RKO (cell line): ENCODE data around the gene BCL2L11.
"Not testable (repeated sequence)": the region's sequence is repeated elsewhere in the genome, so short reads cannot be mapped to it uniquely, and the experiment has no call there.

Source experiments
- DNase-seq: peaks from one replicate; pipeline ENCODE4 v3.0.0-alpha.2; 2016; ENCODE audit warnings: low spot score

The BCL2L11 gene, protein sequence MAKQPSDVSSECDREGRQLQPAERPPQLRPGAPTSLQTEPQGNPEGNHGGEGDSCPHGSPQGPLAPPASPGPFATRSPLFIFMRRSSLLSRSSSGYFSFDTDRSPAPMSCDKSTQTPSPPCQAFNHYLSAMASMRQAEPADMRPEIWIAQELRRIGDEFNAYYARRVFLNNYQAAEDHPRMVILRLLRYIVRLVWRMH

DNA sequence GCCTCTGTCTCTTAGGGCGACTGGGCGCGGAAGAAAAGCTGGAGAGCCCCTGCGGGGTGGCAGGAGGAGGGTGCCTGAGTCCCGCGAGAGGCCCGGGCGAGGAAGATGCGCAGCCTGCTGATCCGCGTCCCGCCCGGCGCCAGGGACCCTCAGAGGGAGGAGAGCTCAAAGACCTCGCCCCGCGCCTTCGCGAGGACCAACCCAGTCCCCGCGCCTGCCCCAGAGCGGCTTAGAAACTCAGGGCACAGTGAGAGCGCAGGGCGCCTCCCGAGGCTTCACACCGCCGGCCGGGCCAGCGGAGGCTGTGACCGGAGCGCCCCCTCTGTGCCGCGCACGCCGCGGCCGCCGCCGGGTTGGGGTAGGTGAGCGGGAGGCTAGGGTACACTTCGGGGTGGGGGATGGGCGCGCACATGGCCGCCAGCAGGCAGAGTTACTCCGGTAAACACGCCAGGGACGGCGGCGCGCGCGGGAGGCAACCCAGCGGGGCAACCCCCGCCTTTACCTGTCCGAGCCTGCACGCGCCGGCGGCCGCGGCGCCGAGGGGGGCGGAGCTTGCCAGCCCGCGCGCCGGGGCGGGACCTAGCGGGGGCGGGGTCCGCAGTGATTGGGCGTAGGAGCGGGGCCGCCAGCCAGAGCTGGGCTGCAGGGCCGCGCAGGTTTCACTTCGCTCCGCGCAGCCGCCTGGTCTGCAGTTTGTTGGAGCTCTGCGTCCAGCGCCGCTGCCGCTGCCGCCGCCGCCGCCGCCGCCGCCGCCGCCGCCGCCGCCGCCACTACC lies at the start of gene BCL2L11:
Gene BCL2L11 (plus strand): TSS at position 662 of the 775 bp plus-strand sequence. CDS start 2,832 bp downstream, outside the sequence.
- DNase-seq: peak; percentile 92

DNA sequence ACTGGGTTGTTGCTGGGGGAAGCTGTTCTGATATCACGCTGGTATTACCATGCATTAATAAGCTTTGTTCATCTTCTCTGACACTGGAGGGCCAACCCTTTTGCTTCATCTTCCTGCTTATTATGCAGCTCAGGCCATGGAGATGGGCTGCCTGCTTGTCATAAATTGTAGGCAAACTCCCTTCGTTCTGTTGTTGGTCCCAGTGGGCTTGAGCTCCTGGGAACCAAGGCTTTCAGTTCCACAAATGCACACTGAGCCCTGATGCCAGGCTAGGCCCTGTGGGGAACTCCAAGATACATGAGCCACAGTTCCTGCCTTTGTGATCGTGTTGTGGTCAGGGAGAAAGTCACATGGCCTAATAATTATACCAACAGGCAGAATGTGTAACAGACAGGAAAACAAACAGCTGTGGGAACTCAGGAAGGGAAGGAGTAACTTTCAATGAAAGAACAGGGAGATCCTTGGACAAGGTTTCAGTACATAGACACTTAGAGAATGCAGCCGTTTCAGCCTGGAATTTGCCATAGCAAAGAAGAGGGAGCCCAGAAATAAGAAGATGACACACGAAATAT lies 49.0 kb upstream of the BCL2L11 start:
- DNase-seq: no peak

DNA sequence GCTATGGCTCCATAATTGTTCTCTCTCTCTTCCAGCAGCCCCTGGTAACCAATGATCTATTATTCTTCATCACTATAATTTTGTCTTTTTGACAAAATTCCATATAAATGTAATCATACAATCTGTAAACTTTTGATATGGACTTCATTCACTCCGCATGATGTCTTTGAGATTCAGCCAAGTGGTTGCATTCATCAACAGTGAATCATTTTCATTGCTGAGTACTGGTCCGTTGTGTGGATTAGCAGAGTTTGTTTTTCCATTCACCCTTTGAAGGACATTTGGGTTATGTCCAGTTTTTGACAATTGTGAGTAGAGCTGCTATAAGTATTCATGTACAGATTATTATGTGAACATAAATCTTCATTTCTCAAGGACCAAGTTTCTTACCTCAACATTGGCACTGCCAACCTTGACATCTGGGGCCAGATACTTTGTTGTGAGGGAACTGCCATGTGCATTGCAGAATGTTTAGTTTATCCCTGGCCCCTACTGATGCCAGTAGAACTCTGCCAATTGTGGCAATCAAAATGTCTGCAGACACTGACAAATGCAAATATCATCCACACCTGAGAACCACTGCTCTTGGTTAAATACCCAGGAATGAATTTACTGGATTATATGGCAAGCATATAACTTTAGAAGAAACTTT lies 48.4 kb upstream of the BCL2L11 start:
- peak; percentile 52 for DNase-seq

DNA sequence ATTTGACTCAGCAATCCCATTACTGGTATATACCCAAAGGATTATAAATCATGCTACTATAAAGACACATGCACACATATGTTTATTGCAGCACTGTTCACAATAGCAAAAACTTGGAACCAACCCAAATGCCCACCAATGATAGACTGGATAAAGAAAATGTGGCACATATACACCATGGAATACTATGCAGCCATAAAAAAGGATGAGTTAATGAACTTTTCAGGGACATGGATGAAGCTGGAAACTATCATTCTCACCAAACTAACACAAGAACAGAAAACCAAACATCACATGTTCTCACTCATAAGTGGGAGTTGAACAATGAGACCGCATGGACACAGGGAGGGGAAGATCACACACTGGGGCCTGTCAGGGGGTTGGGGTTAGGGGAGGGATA lies 38.1 kb upstream of the BCL2L11 start:
- DNase-seq: not testable (repeated sequence)

DNA sequence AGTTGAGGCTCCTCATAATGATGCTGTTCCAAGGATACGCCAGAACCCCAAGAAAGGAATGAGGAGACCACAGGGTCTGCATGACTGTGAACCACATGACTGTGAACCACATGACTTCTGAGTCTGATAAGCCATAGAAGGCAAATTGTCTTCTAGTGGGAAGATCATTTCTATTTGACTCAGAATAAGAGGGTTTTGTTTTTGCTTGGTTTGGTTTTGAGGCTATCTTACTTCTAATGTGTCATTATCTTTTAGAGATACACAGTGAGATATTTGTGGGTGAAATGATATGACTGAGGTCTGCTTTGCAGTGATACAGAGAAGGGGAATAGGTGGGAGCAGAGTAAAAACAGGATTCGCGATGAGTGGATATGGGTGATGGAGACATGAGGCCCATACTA lies 28.9 kb upstream of the BCL2L11 start:
- DNase-seq: no peak

DNA sequence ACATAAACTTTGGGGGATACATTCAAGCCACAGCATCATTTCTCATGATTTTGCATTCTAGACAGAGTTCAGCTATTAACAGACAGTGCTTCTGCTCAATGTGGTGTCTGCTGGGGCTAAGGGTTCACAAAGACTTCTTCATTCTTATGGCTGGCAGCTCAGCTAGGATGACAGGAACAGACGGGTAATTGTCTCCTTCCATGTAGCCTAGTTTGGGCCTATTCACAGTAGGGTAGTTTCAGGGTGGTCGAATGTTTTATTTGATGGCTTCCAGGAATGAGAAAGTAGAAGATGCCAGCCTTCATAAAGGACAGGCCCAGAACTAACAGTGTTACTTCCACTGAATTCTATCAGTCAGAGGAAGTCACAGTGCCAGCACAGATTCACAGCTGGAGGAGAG lies 26.0 kb upstream of the BCL2L11 start:
- no peak for DNase-seq

DNA sequence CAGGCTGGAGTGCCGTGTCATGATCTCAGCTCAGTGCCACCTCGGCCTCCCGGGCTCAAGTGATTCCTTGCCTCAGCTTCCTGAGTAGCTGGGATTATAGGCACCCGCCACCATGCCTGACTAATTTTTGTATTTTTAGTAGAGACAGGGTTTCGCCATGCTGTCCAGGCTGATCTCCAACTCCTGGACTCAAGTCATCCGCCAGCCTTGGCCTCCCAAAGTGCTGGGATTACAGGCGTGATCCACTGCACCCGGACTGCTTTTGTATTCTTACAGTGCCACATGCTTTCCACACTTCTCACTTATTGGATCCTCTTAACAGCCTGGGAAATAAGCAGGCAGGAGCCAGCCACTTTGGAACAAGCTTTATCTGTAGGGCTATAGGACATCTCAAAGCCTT lies 25.3 kb upstream of the BCL2L11 start:
- DNase-seq: no peak

DNA sequence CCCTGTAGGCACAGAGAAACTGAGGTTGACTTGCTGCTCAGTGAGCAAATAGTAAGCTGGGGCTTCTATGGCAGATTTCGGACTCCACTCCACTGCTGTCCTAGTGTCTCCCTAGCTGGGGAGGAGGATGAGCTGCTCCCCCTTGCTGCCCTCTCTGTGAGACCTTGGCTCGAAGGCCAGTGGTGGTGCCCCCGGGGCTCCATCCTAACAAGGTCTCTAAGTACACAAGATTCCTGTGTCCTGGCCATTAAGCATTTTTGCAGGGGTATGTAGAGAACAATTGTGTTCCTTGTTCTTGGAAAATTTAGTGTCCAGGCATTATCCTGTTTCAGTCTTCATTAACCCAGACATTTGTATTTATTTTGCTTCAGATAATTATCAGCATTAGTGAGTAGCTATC lies 21.3 kb upstream of the BCL2L11 start:
- no peak for DNase-seq

DNA sequence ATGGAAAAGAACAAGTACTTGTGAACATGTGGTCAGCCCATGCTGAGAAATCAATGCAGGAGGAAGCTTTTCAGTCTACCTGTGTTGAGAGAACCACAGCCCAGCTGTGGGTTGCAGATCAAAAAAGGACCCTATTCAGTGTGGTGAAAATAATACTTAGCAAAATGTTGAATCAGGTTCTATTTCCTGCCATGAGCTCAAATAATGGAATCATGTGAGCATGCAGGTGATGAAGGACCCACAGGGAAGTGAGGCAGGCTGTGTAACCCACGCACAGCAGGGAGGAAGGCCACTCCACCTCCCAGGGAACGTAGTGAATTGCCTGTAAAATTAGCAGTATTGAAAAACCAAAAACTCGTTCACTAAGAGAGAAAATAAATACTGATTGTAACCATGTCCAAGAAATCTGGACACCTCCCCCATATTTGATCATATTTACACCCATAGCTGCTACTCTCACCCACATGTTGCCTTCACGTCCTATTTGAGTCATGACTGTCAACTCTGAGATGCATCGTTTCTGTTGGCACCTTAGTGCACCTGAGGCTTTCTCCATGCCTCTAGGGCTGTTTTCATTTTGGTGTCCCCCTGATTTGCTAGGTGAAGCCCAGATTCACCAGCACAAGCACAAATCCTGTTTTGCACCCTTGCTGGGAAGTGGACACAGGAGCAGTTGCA lies 20.5 kb upstream of the BCL2L11 start:
- DNase-seq: no peak

DNA sequence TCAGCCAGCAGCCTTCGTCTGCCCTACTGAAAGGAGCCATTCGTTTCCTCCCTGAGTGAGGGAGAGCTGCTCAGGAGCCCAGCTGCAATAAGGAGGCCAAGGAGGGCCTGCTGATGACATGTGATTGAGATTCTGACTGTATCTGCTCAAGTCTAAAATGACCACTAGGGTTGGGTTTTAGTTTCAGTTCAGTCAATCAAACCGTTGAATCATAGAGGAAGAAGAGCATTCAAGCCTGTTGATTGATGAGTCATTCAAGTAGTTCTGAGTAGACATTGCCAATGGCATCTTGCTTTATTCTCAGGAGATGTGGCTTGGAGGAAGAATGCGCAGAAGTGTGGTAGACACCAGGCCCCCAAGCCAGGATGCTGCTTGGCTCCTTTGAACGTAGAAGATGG lies 19.9 kb upstream of the BCL2L11 start:
- DNase-seq: peak; percentile 61

DNA sequence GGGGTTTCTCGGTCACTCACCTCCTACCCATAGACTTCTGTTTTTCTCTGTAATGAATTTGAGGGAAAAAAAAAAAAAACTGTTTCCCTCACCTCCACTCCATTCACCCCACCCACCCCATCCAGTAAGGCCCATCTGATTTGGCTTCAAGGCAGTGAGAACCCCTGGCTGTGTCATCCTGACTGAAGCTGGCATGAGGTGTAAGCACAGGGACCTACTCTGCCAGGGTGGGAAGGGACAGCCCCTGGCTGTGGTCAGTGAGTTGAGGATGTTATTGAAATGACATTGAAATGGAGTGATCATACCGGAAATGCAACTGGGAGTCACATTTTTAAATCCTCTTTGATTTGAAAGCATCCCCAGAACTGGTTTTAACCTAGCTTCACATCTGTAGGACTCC lies 19.1 kb upstream of the BCL2L11 start:
- DNase-seq: no peak

DNA sequence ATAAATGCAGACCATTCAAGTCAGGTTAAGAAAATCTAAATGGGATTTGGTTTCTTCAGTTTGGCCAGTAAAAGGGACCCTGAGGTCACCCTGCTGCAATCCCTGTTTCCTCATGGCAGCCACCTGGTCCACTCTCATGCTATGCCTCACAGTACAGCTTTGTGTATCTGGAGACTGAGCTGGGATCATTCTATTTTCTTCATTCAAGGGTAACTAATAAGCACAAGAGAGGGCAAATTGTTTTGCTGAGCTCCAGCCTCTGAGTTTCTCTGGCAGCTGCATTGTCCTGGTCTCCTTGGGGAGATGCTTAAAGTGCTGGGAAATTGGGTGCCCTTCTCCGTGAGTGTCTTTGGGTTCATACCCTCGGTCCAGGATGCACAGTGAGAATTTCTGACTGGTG lies 18.5 kb upstream of the BCL2L11 start:
- DNase-seq: no peak

DNA sequence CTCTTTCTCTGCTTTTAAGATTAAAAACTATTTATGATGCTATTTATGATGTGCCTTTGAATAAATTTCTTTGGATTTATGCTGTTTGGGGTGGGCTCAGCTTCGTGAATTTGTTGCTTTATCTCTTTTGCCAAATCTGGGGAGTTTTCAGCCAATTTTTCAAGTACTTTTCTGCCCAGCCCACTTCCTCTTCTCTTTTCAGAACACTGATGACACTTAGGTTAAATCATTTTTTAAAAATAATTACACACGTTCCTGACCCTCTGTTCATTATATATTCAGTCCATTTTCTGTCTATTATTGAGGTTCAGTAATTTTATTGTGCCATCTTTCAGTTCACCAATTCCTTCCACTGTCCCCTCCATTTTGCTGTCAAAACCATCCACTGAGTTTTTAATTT lies 14.8 kb upstream of the BCL2L11 start:
- DNase-seq: no peak

DNA sequence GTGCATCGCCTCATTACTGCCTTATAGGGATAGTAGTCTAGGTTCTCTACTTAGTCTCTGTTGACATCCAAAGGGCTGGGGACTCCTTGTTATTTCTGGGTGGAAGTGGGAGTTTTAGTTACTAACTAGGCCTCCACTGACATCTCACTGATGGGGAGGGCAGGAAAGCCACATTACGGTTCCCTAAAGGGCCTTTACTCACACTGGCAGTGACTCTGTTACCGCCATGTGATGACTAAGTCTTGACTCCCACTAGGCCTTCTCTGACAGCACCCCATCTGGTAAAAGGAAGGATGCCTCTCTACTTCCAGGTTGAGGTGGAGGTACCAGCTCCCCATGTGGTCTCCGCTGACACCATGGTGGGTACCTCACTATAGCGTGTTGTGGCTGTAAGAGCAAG lies 14.0 kb upstream of the BCL2L11 start:
- DNase-seq: peak; percentile 66

DNA sequence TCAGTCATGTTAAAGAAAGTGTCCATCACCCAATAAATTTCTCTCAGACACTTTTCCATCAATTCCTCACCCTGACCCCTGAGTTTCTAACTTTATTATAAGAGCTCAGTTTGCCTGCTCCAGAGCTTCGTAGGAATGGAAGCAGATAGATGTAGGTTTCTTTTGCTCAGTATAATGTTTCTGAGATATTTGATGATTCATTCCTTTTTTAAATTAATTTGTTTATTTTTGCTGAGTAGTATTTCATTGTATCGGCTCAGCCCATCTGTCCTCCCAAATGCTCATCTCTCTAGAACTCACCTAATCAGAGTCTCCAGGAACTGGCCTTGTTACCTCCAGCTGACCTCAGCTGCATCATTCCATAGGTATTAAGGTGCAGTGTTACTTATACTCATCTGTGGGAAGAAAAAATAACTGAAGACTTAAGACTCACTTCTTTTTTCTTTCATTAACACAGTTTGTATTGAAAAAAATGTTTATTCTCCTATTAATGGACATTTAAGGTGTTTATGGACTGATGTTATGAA lies 11.9 kb upstream of the BCL2L11 start:
- DNase-seq: no peak

DNA sequence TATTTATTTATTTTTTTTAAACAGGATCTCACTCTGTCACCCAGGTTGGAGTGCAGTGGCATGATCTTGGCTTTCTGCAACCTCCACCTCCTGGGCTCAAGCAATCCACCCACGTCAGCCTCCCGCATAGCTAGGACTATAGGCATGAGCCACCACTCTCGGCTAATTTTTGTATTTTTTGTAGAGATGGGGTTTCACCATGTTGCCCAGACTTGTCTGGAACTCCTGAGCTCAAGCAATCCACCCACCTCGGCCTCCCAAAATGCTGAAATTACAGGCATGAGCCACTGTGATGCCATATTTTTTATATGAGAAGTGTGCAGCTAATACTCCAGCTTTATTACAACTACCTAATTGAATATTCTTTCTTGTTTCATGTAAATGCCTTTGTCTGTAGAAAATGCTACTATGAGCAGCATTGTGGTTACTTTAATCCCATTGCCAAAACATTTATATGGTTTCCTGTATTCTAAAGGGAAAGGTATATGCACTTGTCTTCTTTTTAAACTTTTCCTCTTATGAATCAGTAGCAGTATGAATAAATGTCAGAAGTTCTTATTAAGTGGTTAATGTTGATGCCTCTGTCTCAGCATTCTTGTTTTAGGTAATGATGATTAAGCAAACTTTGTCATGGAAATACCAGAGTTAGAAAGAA lies 9.5 kb upstream of the BCL2L11 start:
- DNase-seq: no peak

DNA sequence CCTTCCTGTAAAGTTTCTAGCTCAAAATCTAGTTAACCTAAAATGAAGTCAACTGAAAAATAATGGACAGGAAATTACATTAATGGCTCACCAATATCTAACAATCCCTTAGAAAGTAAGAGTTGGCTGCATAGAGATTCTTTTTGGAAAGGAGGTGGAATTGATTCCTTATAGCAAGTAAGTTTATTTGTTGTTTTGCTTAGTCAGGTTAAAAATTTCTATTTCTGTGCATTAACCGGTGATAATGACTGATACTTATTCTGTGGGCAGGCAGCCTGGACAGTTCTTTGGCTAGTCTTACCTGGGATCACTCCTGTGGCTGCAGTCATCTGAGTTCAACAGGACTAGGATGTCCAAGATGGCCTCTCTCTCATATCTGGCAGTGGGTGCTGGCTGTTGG lies 6.9 kb upstream of the BCL2L11 start:
- DNase-seq: no peak

DNA sequence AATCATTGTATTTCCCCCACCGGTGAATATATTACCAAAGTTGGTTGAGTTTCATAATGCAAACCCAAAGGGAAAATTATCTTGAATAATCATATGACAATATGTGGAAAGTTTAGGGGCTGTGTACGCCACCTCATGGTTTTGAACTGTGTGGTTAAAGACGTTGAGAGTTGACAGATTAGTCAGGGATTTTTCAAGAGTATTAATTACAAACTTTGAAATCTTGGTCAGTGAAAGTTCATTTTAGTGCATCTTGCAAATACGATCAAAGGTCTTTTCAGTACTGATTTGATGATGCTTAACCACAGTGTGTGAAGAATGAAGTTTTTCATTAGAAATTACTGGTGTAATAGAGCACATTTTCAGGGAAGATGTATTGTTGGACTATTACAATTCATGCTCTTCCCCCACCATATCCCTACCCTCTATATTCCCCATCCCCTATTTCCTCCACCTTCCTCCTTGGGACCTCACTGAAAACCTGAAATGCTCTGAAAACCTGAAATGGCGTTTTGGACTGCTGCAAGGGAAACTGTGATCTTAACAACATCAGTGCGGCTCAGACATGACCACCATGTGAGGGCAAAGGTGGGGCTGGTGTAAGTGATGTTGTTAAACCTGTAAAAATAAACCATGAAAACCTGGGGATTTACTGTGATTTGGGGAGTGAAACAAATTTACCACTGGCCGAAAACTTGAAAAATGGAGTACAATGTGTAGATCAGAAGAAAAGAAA lies 4.5 kb upstream of the BCL2L11 start:
- no peak for DNase-seq

DNA sequence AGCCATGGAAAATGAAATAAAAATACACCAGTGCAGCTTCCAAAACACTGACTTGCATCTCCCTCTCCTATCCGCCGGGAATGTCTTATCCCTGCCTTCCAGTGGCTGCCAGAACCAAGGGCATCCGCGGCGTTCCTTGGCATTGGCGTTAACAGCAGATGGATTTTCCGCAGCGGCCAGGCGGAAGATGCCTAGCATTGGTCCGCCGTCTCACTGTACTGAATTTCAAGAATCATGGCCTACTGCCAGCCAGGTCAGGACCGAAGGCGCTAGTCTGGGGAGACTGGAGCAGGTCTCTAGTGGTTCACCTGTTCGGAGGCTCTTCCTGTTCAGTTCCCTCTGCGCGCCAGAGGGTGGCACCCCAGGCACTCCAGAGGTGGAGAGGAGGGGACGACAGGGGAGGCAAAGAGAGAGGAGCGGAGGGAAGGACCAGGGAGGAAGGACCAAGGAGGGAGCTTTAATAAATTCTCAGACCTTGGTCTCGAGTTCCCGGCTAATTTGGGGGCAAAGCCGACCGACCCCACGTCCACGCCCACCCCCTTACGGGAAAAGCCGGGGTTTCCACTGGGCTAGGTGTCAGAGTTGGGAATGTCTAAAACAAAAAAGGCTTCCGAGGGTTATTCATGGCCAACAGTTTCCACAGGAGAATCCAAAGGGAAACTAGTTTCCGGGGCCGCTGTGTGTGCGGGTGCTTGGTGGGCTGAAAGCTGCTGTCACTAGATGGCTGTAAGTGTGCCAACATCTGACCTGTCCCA lies 3.7 kb upstream of the BCL2L11 start:
- peak; percentile 75 for DNase-seq
